ENCODE data around the gene MSX2.

DNA sequence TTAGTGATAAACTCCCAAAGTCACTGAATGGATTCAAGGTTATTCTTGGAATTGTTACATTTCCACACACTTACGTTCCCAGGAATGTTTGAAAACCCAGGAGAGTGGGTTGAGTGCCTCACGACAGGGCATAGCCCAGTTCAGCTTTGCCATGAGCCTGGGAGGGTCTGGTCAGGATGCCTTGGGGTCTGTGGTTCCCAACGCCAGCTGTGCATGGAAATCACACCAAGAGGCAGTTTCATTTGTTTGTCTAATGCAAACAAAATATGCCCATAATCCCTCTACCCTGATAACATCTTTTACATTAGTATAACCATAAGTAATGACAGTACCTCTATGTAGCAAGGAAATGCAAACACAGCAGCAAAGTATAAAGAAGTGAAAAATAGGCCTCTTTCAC is 25.3 kb upstream of the MSX2 start:
- no peak for TF ChIP-seq EZH2 (IDR thresholded peaks at IDR 0.05; ENCODE audit: borderline replicate concordance, low read depth, low read length)
- TF ChIP-seq, protein P1, sequence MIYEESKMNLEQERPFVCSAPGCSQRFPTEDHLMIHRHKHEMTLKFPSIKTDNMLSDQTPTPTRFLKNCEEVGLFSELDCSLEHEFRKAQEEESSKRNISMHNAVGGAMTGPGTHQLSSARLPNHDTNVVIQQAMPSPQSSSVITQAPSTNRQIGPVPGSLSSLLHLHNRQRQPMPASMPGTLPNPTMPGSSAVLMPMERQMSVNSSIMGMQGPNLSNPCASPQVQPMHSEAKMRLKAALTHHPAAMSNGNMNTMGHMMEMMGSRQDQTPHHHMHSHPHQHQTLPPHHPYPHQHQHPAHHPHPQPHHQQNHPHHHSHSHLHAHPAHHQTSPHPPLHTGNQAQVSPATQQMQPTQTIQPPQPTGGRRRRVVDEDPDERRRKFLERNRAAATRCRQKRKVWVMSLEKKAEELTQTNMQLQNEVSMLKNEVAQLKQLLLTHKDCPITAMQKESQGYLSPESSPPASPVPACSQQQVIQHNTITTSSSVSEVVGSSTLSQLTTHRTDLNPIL (CRISPR knock-in tag; IDR thresholded peaks at IDR 0.05) = no peak
- TF ChIP-seq, protein P2, sequence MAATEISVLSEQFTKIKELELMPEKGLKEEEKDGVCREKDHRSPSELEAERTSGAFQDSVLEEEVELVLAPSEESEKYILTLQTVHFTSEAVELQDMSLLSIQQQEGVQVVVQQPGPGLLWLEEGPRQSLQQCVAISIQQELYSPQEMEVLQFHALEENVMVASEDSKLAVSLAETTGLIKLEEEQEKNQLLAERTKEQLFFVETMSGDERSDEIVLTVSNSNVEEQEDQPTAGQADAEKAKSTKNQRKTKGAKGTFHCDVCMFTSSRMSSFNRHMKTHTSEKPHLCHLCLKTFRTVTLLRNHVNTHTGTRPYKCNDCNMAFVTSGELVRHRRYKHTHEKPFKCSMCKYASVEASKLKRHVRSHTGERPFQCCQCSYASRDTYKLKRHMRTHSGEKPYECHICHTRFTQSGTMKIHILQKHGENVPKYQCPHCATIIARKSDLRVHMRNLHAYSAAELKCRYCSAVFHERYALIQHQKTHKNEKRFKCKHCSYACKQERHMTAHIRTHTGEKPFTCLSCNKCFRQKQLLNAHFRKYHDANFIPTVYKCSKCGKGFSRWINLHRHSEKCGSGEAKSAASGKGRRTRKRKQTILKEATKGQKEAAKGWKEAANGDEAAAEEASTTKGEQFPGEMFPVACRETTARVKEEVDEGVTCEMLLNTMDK (IDR thresholded peaks at IDR 0.05; ENCODE audit: borderline replicate concordance, insufficient read depth, low read depth, low read length, poor library complexity, severe bottlenecking) = no peak
- no peak for TF ChIP-seq KLF13 (tag; IDR thresholded peaks at IDR 0.05; ENCODE audit: borderline replicate concordance, low read depth)
- TF ChIP-seq, protein P3, sequence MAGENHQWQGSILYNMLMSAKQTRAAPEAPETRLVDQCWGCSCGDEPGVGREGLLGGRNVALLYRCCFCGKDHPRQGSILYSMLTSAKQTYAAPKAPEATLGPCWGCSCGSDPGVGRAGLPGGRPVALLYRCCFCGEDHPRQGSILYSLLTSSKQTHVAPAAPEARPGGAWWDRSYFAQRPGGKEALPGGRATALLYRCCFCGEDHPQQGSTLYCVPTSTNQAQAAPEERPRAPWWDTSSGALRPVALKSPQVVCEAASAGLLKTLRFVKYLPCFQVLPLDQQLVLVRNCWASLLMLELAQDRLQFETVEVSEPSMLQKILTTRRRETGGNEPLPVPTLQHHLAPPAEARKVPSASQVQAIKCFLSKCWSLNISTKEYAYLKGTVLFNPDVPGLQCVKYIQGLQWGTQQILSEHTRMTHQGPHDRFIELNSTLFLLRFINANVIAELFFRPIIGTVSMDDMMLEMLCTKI (IDR thresholded peaks at IDR 0.05; ENCODE audit: partially characterized antibody) = no peak
- TF ChIP-seq ZNF780A (CRISPR knock-in tag; IDR thresholded peaks at IDR 0.05) = no peak
